H9 (cell line): ENCODE measurements around the gene SORCS2. TPM values are rescaled to one million over a fixed set of nuclear protein-coding genes. Genes with fewer than 3 reads are reported as not detected.

ENCODE experiments used
- DNase-seq: peaks from one replicate; pipeline ENCODE4 v3.0.0-alpha.2; 2017
- H2AFZ ChIP-seq: one replicate; pipeline ENCODE4 v1.6.1; 2013; ENCODE audit warnings: mild to moderate bottlenecking, low read length, control low read depth, moderate library complexity
- H2AK5ac ChIP-seq: 2 replicates; pipeline ENCODE4 v1.6.1; 2013; ENCODE audit warnings: low read length, control low read depth, mixed read lengths; ENCODE audit not compliant: insufficient read length
- H2BK120ac ChIP-seq: one replicate; pipeline ENCODE4 v1.6.1; 2013; ENCODE audit warnings: low read depth, mild to moderate bottlenecking, low read length, control low read depth, inconsistent platforms; ENCODE audit not compliant: poor library complexity, severe bottlenecking
- H2BK12ac ChIP-seq: 2 replicates; pipeline ENCODE4 v1.6.1; 2013; ENCODE audit warnings: low read length, control low read depth, mixed read lengths, low read depth; ENCODE audit not compliant: insufficient read length
- H2BK15ac ChIP-seq: 2 replicates; pipeline ENCODE4 v1.6.1; 2013; ENCODE audit warnings: low read depth, low read length, control low read depth
- H2BK20ac ChIP-seq: one replicate; pipeline ENCODE4 v1.6.1; 2013; ENCODE audit warnings: low read depth, mild to moderate bottlenecking, low read length, control low read depth, inconsistent platforms; ENCODE audit not compliant: poor library complexity, severe bottlenecking
- H2BK5ac ChIP-seq: 2 replicates; pipeline ENCODE4 v1.6.1; 2013; ENCODE audit warnings: low read length, control low read depth, mixed read lengths; ENCODE audit not compliant: insufficient read length
- H3K14ac ChIP-seq: 2 replicates; pipeline ENCODE4 v1.6.1; 2013; ENCODE audit warnings: low read length, control low read depth; ENCODE audit not compliant: insufficient read depth
- H3K18ac ChIP-seq: 2 replicates; pipeline ENCODE4 v1.6.1; 2013; ENCODE audit warnings: low read depth, mild to moderate bottlenecking, mixed read lengths, low read length, control low read depth; ENCODE audit not compliant: insufficient read length
- H3K23ac ChIP-seq: 2 replicates; pipeline ENCODE4 v1.6.1; 2013; ENCODE audit warnings: low read length, control low read depth, mixed read lengths, low read depth; ENCODE audit not compliant: insufficient read length
- H3K23me2 ChIP-seq: 2 replicates; pipeline ENCODE4 v1.6.1; 2013; ENCODE audit warnings: low read depth, mild to moderate bottlenecking, mixed read lengths, low read length, control low read depth; ENCODE audit not compliant: insufficient read length, poor library complexity, severe bottlenecking
- H3K27ac ChIP-seq: 2 replicates; pipeline ENCODE4 v1.5.1; 2013; ENCODE audit warnings: low read length, control low read depth, mixed read lengths, low read depth; ENCODE audit not compliant: insufficient read length
- H3K27me3 ChIP-seq: 2 replicates; pipeline ENCODE4 v1.6.1; 2013; ENCODE audit warnings: low read length, control low read depth, inconsistent platforms; ENCODE audit not compliant: insufficient read depth
- H3K4ac ChIP-seq: 2 replicates; pipeline ENCODE4 v1.6.1; 2013; ENCODE audit warnings: low read depth, mild to moderate bottlenecking, control low read depth, inconsistent platforms, low read length, moderate library complexity
- H3K4me1 ChIP-seq: 2 replicates; pipeline ENCODE4 v1.6.1; 2013; ENCODE audit warnings: low read length, control low read depth, inconsistent platforms; ENCODE audit not compliant: insufficient read depth
- H3K4me2 ChIP-seq: 2 replicates; pipeline ENCODE4 v1.6.1; 2013; ENCODE audit warnings: low read length, control low read depth, mixed read lengths; ENCODE audit not compliant: insufficient read length, insufficient read depth
- H3K56ac ChIP-seq: 2 replicates; pipeline ENCODE4 v1.6.1; 2013; ENCODE audit warnings: low read depth, mild to moderate bottlenecking, mixed read lengths, low read length, control low read depth; ENCODE audit not compliant: insufficient read length
- H3K79me1 ChIP-seq: 2 replicates; pipeline ENCODE4 v1.6.1; 2013; ENCODE audit warnings: low read depth, mild to moderate bottlenecking, moderate library complexity, low read length, control low read depth, inconsistent platforms; ENCODE audit not compliant: insufficient read depth, poor library complexity, severe bottlenecking
- H3K79me2 ChIP-seq: 2 replicates; pipeline ENCODE4 v1.6.1; 2013; ENCODE audit warnings: low read length, control low read depth, inconsistent platforms; ENCODE audit not compliant: insufficient read depth
- H3K9ac ChIP-seq: 2 replicates; pipeline ENCODE4 v1.6.1; 2013; ENCODE audit warnings: low read length, control low read depth, mixed read lengths; ENCODE audit not compliant: insufficient read length; ENCODE audit errors: extremely low read depth
- H3K9me3 ChIP-seq: one replicate; pipeline ENCODE4 v1.6.1; 2013; ENCODE audit warnings: low read depth, low read length, inconsistent platforms; ENCODE audit not compliant: control insufficient read depth
- H3T11ph ChIP-seq: one replicate; pipeline ENCODE4 v1.6.1; 2013; ENCODE audit warnings: mild to moderate bottlenecking, low read length, control low read depth, inconsistent platforms
- H4K20me1 ChIP-seq: one replicate; pipeline ENCODE4 v1.6.1; 2013; ENCODE audit not compliant: control insufficient read depth, insufficient read length, insufficient read depth
- H4K5ac ChIP-seq: 2 replicates; pipeline ENCODE4 v1.6.1; 2013; ENCODE audit warnings: low read depth, mild to moderate bottlenecking, mixed read lengths, low read length, control low read depth; ENCODE audit not compliant: insufficient read length
- H4K8ac ChIP-seq: replicated peaks from 2 replicates; pipeline ENCODE4 v1.6.1; 2013; ENCODE audit warnings: low read length, control low read depth, mixed read lengths, low read depth; ENCODE audit not compliant: insufficient read length
- H4K91ac ChIP-seq: 2 replicates; pipeline ENCODE4 v1.6.1; 2013; ENCODE audit warnings: low read depth, mild to moderate bottlenecking, moderate library complexity, mixed read lengths, low read length, control low read depth; ENCODE audit not compliant: insufficient read length
- H3K27ac Mint-ChIP-seq, 3 experiments: 2 replicates in 2 of 3; 3 replicates in 1 of 3; pipeline ENCODE4 v1.8.0; 2020 to 2021; ENCODE audit warnings: mixed read lengths in 3 of 3, mild to moderate bottlenecking in 1 of 3, moderate library complexity in 1 of 3
- H3K27me3 Mint-ChIP-seq: 2 replicates; pipeline ENCODE4 v1.8.0; 2021; ENCODE audit warnings: low read depth, mild to moderate bottlenecking, moderate library complexity, mixed read lengths
- H3K36me3 Mint-ChIP-seq, 3 experiments: 2 replicates in 2 of 3; 3 replicates in 1 of 3; pipeline ENCODE4 v1.8.0; 2020 to 2021; ENCODE audit warnings: low read depth in 3 of 3, mixed read lengths in 3 of 3; ENCODE audit not compliant: insufficient read depth in 1 of 3
- H3K4me1 Mint-ChIP-seq, 2 experiments: 2 replicates each; pipeline ENCODE4 v1.8.0; 2020; ENCODE audit warnings: mixed read lengths in 2 of 2
- H3K4me3 Mint-ChIP-seq, 2 experiments: 2 replicates in 1 of 2; 3 replicates in 1 of 2; pipeline ENCODE4 v1.8.0; 2020 to 2021; ENCODE audit warnings: mild to moderate bottlenecking in 2 of 2, mixed read lengths in 2 of 2, moderate library complexity in 1 of 2
- H3K9me3 Mint-ChIP-seq, 2 experiments: 2 replicates in 1 of 2; 3 replicates in 1 of 2; pipeline ENCODE4 v1.8.0; 2020; ENCODE audit warnings: mild to moderate bottlenecking in 2 of 2, mixed read lengths in 2 of 2, moderate library complexity in 1 of 2
- WGBS: extraction: QIAGEN DNeasy Blood & Tissue Kit; methylation state at CpG from one replicate; pipeline ENCODE4 v1.1.7; 2013; ENCODE audit warnings: missing lambda C conversion rate, low lambda C conversion rate, mixed read lengths; ENCODE audit not compliant: insufficient read length; ENCODE audit errors: extremely low coverage; 5-methylcytosine and 5-hydroxymethylcytosine counted together
- total RNA-seq: library from RNA; stranded (reverse); gene quantifications from 2 replicates; pipeline ENCODE4 v1.2.1, GENCODE V29; 2021
- TF ChIP-seq, protein P1 (sequence below): fragments of 200-600 bp; sonication (generic); conservative IDR thresholded peaks from 3 replicates; pipeline ENCODE4 v1.8.0; 2021; ENCODE audit warnings: antibody characterized with exemption, mild to moderate bottlenecking

SORCS2 gene
- total RNA-seq, 1 experiment from 2014 or later, result 0.57 TPM

DNA sequence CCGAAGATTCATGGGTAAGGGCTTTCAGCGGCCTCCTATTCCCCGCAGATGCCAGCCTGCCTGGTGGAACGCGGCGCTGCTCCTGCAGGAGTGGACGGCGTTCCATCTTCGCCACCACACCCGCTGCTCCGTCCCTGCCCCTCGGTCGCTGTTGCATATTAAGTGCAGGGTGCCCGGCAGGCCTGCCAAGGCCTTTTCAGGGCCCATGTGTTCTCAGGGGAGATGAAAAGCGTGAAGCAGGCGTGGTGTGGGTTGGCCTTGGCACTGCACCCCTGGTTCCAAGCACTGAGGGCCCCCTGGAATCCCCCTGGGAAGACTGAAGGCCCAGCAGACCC is 52.0 kb downstream of the SORCS2 start:
- no peak overlapping the region for H2BK12ac ChIP-seq
- H2BK120ac ChIP-seq, result no peak overlapping the region
- H4K5ac ChIP-seq, result no peak overlapping the region
- H3K27ac ChIP-seq, result no peak overlapping the region
- no peak overlapping the region for H4K8ac ChIP-seq
- no peak overlapping the region for H3K4ac ChIP-seq
- no peaks in the 10 kb centered on the region for H4K20me1 ChIP-seq
- H2BK5ac ChIP-seq, result no peak overlapping the region
- TF ChIP-seq, protein P1, sequence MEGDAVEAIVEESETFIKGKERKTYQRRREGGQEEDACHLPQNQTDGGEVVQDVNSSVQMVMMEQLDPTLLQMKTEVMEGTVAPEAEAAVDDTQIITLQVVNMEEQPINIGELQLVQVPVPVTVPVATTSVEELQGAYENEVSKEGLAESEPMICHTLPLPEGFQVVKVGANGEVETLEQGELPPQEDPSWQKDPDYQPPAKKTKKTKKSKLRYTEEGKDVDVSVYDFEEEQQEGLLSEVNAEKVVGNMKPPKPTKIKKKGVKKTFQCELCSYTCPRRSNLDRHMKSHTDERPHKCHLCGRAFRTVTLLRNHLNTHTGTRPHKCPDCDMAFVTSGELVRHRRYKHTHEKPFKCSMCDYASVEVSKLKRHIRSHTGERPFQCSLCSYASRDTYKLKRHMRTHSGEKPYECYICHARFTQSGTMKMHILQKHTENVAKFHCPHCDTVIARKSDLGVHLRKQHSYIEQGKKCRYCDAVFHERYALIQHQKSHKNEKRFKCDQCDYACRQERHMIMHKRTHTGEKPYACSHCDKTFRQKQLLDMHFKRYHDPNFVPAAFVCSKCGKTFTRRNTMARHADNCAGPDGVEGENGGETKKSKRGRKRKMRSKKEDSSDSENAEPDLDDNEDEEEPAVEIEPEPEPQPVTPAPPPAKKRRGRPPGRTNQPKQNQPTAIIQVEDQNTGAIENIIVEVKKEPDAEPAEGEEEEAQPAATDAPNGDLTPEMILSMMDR, result no peak
- H3K27me3 Mint-ChIP-seq, result no peaks in the 10 kb centered on the region; the same call in 1 of the 2 replicates
- H3K9me3 Mint-ChIP-seq, result peaks cover 0 to 3% of the 10 kb centered on the region in 2 experiments; a peak in 3 of 5 replicates
- H3K4me1 Mint-ChIP-seq, result no peaks in the 10 kb centered on the region; a peak in 1 of 4 replicates
- H3K4me2 ChIP-seq, result no peak overlapping the region
- H3K36me3 Mint-ChIP-seq, result peaks cover 0 to 6% (median 2%) of the 10 kb centered on the region in 3 experiments; a peak in 3 of 7 replicates
- no peak overlapping the region for H3K9ac ChIP-seq
- no peaks in the 10 kb centered on the region for H3K27me3 ChIP-seq
- DNase-seq, result no peak
- no CpG with 5 or more reads among the region's 16 CpGs for WGBS
- no peak overlapping the region for H3K56ac ChIP-seq
- H3K9me3 ChIP-seq, result no peaks in the 10 kb centered on the region
- H3K4me1 ChIP-seq, result no peaks in the 10 kb centered on the region
- H4K91ac ChIP-seq, result no peak overlapping the region
- no peak overlapping the region for H2BK20ac ChIP-seq
- no peak overlapping the region for H3K23ac ChIP-seq
- H2AK5ac ChIP-seq, result no peak overlapping the region
- no peak overlapping the region for H3K27ac Mint-ChIP-seq
- H3K4me3 Mint-ChIP-seq, result no peak overlapping the region
- H3T11ph ChIP-seq, result no peak overlapping the region
- H3K18ac ChIP-seq, result no peak overlapping the region
- H3K79me1 ChIP-seq, result no peaks in the 10 kb centered on the region
- no peak overlapping the region for H2AFZ ChIP-seq
- no peak overlapping the region for H2BK15ac ChIP-seq
- H3K23me2 ChIP-seq, result no peaks in the 10 kb centered on the region
- no peak overlapping the region; the same call in 1 of the 2 replicates for H3K14ac ChIP-seq
- H3K79me2 ChIP-seq, result no peaks in the 10 kb centered on the region
